PC-9 (cell line): ENCODE data around the gene FAM219A. TPM values are rescaled to one million over a fixed set of nuclear protein-coding genes. Genes with fewer than 3 reads are reported as not detected.

Experiments used
- Bru-seq: library from RNA; stranded (reverse); fragments of 400-500 nt; gene quantifications from one replicate; lab custom pipeline; 2021; lab: Mats Ljungman, UMichigan
- BruChase-seq, 2 experiments: library from RNA; stranded (reverse); fragments of 400-500 nt; gene quantifications; one replicate each; lab custom pipeline; 2021; lab: Mats Ljungman, UMichigan
- BruUV-seq: library from RNA; stranded (reverse); fragments of 400-500 nt; replicated peaks from 2 replicates; lab custom pipeline; 2021; lab: Mats Ljungman, UMichigan
- CTCF ChIA-PET: fragments of 300-600 bp; sonication (Branson Sonifier 250); formaldehyde crosslinking; loops from one replicate; lab custom pipeline; 2022; ENCODE audit warnings: antibody characterized with exemption; lab: Charles Lee
- POLR2A ChIA-PET: fragments of 300-600 bp; sonication (Branson Sonifier 250); formaldehyde crosslinking; loops from one replicate; lab custom pipeline; 2022; ENCODE audit warnings: antibody characterized with exemption; ENCODE audit not compliant: unreplicated experiment; lab: Charles Lee
- DNase-seq, 2 experiments: peaks; one replicate each; pipeline versions ENCODE4 v3.0.0 to v3.0.0-alpha.2; 2015 to 2022; ENCODE audit warnings: mixed read lengths in 1 of 2
- H2AFZ ChIP-seq: fragments of 200-600 bp; sonication (generic); 2 replicates; pipeline ENCODE4 v1.8.1; 2017; ENCODE audit warnings: antibody characterized with exemption
- H3F3A ChIP-seq: fragments of 200-600 bp; sonication (generic); 2 replicates; pipeline ENCODE4 v1.8.1; 2017; ENCODE audit warnings: antibody characterized with exemption, mild to moderate bottlenecking, low read depth; ENCODE audit not compliant: insufficient read depth
- H3K27ac ChIP-seq: fragments of 200-600 bp; sonication (generic); 2 replicates; pipeline ENCODE4 v1.6.1; 2016; ENCODE audit warnings: mixed run types
- H3K27me3 ChIP-seq: fragments of 200-600 bp; sonication (generic); 2 replicates; pipeline ENCODE4 v1.6.1; 2016; ENCODE audit warnings: low read depth, mixed run types; ENCODE audit not compliant: insufficient read depth
- H3K36me3 ChIP-seq: fragments of 200-600 bp; sonication (generic); 2 replicates; pipeline ENCODE4 v1.6.1; 2016; ENCODE audit warnings: low read depth, mixed run types
- H3K4me1 ChIP-seq: fragments of 200-600 bp; sonication (generic); replicated peaks from 2 replicates; pipeline ENCODE4 v1.6.1; 2016; ENCODE audit warnings: mixed run types; ENCODE audit not compliant: insufficient read depth
- H3K4me2 ChIP-seq: fragments of 200-600 bp; sonication (generic); 2 replicates; pipeline ENCODE4 v1.6.1; 2017; ENCODE audit warnings: mixed run types
- H3K4me3 ChIP-seq: fragments of 200-600 bp; sonication (generic); 2 replicates; pipeline ENCODE4 v1.6.1; 2016; ENCODE audit warnings: mixed run types
- H3K79me2 ChIP-seq: fragments of 200-600 bp; sonication (generic); 2 replicates; pipeline ENCODE4 v1.6.1; 2017; ENCODE audit warnings: low read depth, mixed run types
- H3K9me2 ChIP-seq: fragments of 200-600 bp; sonication (generic); 2 replicates; pipeline ENCODE4 v1.8.1; 2017; ENCODE audit warnings: mild to moderate bottlenecking; ENCODE audit not compliant: insufficient read depth
- H3K9me3 ChIP-seq: fragments of 200-600 bp; sonication (generic); 2 replicates; pipeline ENCODE4 v1.8.1; 2016; ENCODE audit warnings: low read depth; ENCODE audit not compliant: insufficient read depth
- H4K20me1 ChIP-seq: fragments of 200-600 bp; sonication (generic); 2 replicates; pipeline ENCODE4 v1.8.1; 2017; ENCODE audit not compliant: insufficient read depth
- CTCF ChIP-seq: fragments of 200-600 bp; sonication (generic); conservative IDR thresholded peaks from 2 replicates; pipeline ENCODE4 v1.6.1; 2017; ENCODE audit warnings: mixed run types, antibody characterized with exemption, mild to moderate bottlenecking, moderate library complexity
- EZH2 ChIP-seq: fragments of 200-600 bp; sonication (generic); IDR thresholded peaks from 2 replicates; pipeline ENCODE4 v1.8.0; 2017; ENCODE audit warnings: antibody characterized with exemption, low read depth
- intact Hi-C: fragments of 100-400 bp; cut with micrococcal nuclease; formaldehyde crosslinking; loops from one replicate; pipeline ENCODE4 v1.10.0; 2022; ENCODE audit not compliant: unreplicated experiment
- long read RNA-seq: library from polyadenylated mRNA; stranded (forward); transcript quantifications from one replicate; pipeline ENCODE4 v2.0.0, GENCODE V29; 2022
- total RNA-seq: library from RNA; stranded (reverse); gene quantifications from 2 replicates; pipeline ENCODE4 v1.2.3, GENCODE V29; 2021

Gene FAM219A
- total RNA-seq (12.7 and 15.6 TPM in 2 replicates), Bru-seq, nascent RNA (percentile 77 among the genes with signal in this experiment), BruChase-seq, experiment 1, labeled RNA remaining after a 2-hour chase (percentile 76 among the genes with signal in this experiment), BruChase-seq, experiment 2, labeled RNA remaining after a 6-hour chase (percentile 67 among the genes with signal in this experiment)
- long read RNA-seq, partial matches to known transcripts, result 1 of 8 reads
- long read RNA-seq, other reads (novel, unspliced or antisense), result 3 of 8 reads

GRCh38 chr9:34458013-34458958 is at the start of gene FAM219A, which contains the start of gene DNAI1:
Gene FAM219A (minus strand): TSS chr9:34458570. CDS start chr9:34458263, 307 bp downstream.
Gene DNAI1 (plus strand): TSS chr9:34458805. CDS start chr9:34459006, 201 bp downstream.
- TF ChIP-seq CTCF (no peak), EZH2 (no peak)
- peak; percentile 87 to 96 for DNase-seq
- intact Hi-C loops, result no loop called here

DNA sequence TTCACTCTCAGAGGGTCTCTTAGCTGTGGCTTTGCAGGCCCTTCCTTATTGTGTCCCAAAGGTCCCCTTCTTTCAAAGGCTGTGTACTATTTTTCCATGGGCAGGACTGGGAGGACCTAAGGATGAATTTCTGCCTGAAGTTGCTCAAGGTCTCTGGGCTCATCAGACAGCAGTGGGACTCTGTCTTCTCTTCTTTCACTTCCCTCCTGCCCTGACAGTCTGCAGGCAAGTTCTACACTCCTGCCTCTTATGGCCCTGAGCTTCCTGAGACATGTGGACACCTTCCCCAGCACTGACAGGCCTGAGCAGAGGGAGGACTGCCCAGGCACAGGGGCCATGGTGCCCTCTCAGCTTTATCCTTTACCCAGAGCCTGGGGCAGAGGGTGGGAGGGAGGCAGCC is 49.6 kb upstream of the FAM219A start:
- ChIA-PET POLR2A (no interaction called here), CTCF (no interaction called here)
- Histone ChIP-seq H3K9me2 (no peaks in the 10 kb centered on the region), H3K4me3 (no peak overlapping the region), H2AFZ (no peak overlapping the region), H3K4me1 (no peaks in the 10 kb centered on the region), H3F3A (no peaks in the 10 kb centered on the region), H3K27ac (no peak overlapping the region), H3K36me3 (no peaks in the 10 kb centered on the region), H4K20me1 (no peaks in the 10 kb centered on the region), H3K9me3 (no peaks in the 10 kb centered on the region), H3K4me2 (no peak overlapping the region), H3K79me2 (no peaks in the 10 kb centered on the region), H3K27me3 (peaks cover 7% of the 10 kb centered on the region; the same call in 1 of the 2 replicates)
- no peak for DNase-seq
- intact Hi-C loops, result no loop called here
- TF ChIP-seq CTCF, result no peak
- TF ChIP-seq EZH2, result no peak
- BruUV-seq, result no TSS peak

More at GRCh38 chr9:34458013-34458958, at the start of gene FAM219A, which contains the start of gene DNAI1:
- Histone ChIP-seq H3F3A (peaks cover 2% of the 10 kb centered on the region; the same call in 1 of the 2 replicates), H3K9me2 (no peaks in the 10 kb centered on the region), H3K4me2 (peak within 1 kb of the TSS; percentile 86), H3K27ac (no peak within 1 kb of the TSS), H3K27me3 (no peaks in the 10 kb centered on the region), H3K36me3 (no peaks in the 10 kb centered on the region), H4K20me1 (no peaks in the 10 kb centered on the region), H3K4me1 (peaks cover 10% of the 10 kb centered on the region), H3K4me3 (peak within 1 kb of the TSS; percentile 75), H3K79me2 (peaks cover 43% of the 10 kb centered on the region), H3K9me3 (no peaks in the 10 kb centered on the region), H2AFZ (peak within 1 kb of the TSS; percentile 70)
- ChIA-PET POLR2A (interaction anchor here (0.5 to 1.0 kb wide), 2 partner anchors 27 to 123 kb away, joined by 4 to 5 read pairs; no protein-coding TSS in a partner anchor), CTCF (no interaction called here)
- BruUV-seq, result no TSS peak

GRCh38 chr9:34507556-34507955 is 49.2 kb upstream of the FAM219A start:
- no peak overlapping the region for H3K27ac ChIP-seq
- H3K4me1 ChIP-seq, result no peaks in the 10 kb centered on the region
- no peak overlapping the region for H2AFZ ChIP-seq
- H3F3A ChIP-seq, result no peaks in the 10 kb centered on the region
- no peak for DNase-seq
- CTCF ChIA-PET, result no interaction called here
- TF ChIP-seq CTCF, result no peak
- no peak for TF ChIP-seq EZH2
- no peaks in the 10 kb centered on the region for H3K9me3 ChIP-seq
- BruUV-seq, result no TSS peak
- no peak overlapping the region for H3K4me2 ChIP-seq
- H3K9me2 ChIP-seq, result no peaks in the 10 kb centered on the region
- no peaks in the 10 kb centered on the region for H3K36me3 ChIP-seq
- no peak overlapping the region for H3K4me3 ChIP-seq
- intact Hi-C loops, result no loop called here
- POLR2A ChIA-PET, result no interaction called here
- no peaks in the 10 kb centered on the region for H3K79me2 ChIP-seq
- H3K27me3 ChIP-seq, result peaks cover 7% of the 10 kb centered on the region; the same call in 1 of the 2 replicates
- no peaks in the 10 kb centered on the region for H4K20me1 ChIP-seq
